H1 (cell line): ENCODE data around the gene ZSCAN30. TPM values are rescaled to one million over a fixed set of nuclear protein-coding genes. Genes with fewer than 3 reads are reported as not detected.

Source experiments
- CTCF ChIA-PET: fragments of 300-600 bp; sonication (Branson Sonifier 250); formaldehyde crosslinking; loops from one replicate; lab custom pipeline; 2021; ENCODE audit not compliant: partially characterized antibody; lab: Charles Lee
- POLR2A ChIA-PET: fragments of 300-600 bp; sonication (Branson Sonifier 250); formaldehyde crosslinking; loops from one replicate; lab custom pipeline; 2021; ENCODE audit warnings: inconsistent platforms; ENCODE audit not compliant: partially characterized antibody; lab: Charles Lee
- DNase-seq, 2 experiments: peaks; one replicate each; pipeline versions ENCODE4 v3.0.0 to v3.0.0-alpha.2; 2010 to 2022; ENCODE audit warnings: low spot score in 2 of 2, low read depth in 1 of 2, mixed read lengths in 1 of 2
- FAIRE-seq: peaks from 2 replicates; lab custom pipeline; 2011; peaks lifted over from hg19 to GRCh38; lab: Jason Lieb, UNC
- H2AFZ ChIP-seq: 2 replicates; pipeline ENCODE4 v1.8.1; 2012; ENCODE audit warnings: low read length, inconsistent platforms
- H2AK5ac ChIP-seq: 2 replicates; pipeline ENCODE4 v1.6.1; 2013; ENCODE audit warnings: low read depth, low read length
- H2BK120ac ChIP-seq: replicated peaks from 2 replicates; pipeline ENCODE3; 2013; ENCODE audit warnings: low read depth, low read length, inconsistent platforms
- H2BK12ac ChIP-seq: 2 replicates; pipeline ENCODE4 v1.6.1; 2013; ENCODE audit warnings: low read depth, low read length
- H2BK15ac ChIP-seq: 2 replicates; pipeline ENCODE4 v1.6.1; 2013; ENCODE audit warnings: low read length
- H2BK20ac ChIP-seq: 2 replicates; pipeline ENCODE4 v1.6.1; 2013; ENCODE audit warnings: low read length
- H2BK5ac ChIP-seq: 2 replicates; pipeline ENCODE4 v1.6.1; 2013; ENCODE audit warnings: low read depth, low read length
- H3K14ac ChIP-seq: 2 replicates; pipeline ENCODE4 v1.6.1; 2013; ENCODE audit warnings: inconsistent platforms; ENCODE audit not compliant: insufficient read length
- H3K18ac ChIP-seq: 2 replicates; pipeline ENCODE4 v1.6.1; 2013; ENCODE audit warnings: low read length; ENCODE audit errors: extremely low read depth
- H3K23ac ChIP-seq: 2 replicates; pipeline ENCODE4 v1.6.1; 2013; ENCODE audit warnings: inconsistent platforms; ENCODE audit not compliant: insufficient read length
- H3K23me2 ChIP-seq: 2 replicates; pipeline ENCODE4 v1.6.1; 2013; ENCODE audit warnings: low read depth, low read length
- H3K27ac ChIP-seq: 2 replicates; pipeline ENCODE4 v1.6.1; 2011; ENCODE audit warnings: low read depth, low read length, inconsistent platforms
- H3K27me3 ChIP-seq, 4 experiments: replicated peaks in 1 of 4; 1 replicate in 1 of 4; 2 replicates in 3 of 4; pipeline versions ENCODE4 v1.6.1 to v1.8.1; 2011 to 2013; ENCODE audit warnings: low read length in 3 of 4, mild to moderate bottlenecking in 3 of 4, inconsistent platforms in 2 of 4, mixed read lengths in 2 of 4, moderate library complexity in 1 of 4; ENCODE audit not compliant: control insufficient read depth in 3 of 4, insufficient read depth in 3 of 4; ENCODE audit errors: extremely low read depth in 1 of 4
- H3K36me3 ChIP-seq, 4 experiments: 2 replicates each; pipeline versions ENCODE4 v1.6.1 to v1.8.1; 2011 to 2013; ENCODE audit warnings: mild to moderate bottlenecking in 4 of 4, low read length in 3 of 4, moderate library complexity in 2 of 4, control low read depth in 1 of 4, inconsistent platforms in 1 of 4; ENCODE audit not compliant: insufficient read depth in 4 of 4, control insufficient read depth in 2 of 4
- H3K4ac ChIP-seq: replicated peaks from 2 replicates; pipeline ENCODE3; 2013; ENCODE audit warnings: low read length, low read depth, mixed read lengths, inconsistent platforms; ENCODE audit not compliant: insufficient read length
- H3K4me1 ChIP-seq, 4 experiments: replicated peaks in 1 of 4; 1 replicate in 1 of 4; 2 replicates in 3 of 4; pipeline versions ENCODE4 v1.6.1 to v1.8.1; 2011 to 2013; ENCODE audit warnings: low read length in 3 of 4, inconsistent platforms in 2 of 4, mixed read lengths in 1 of 4; ENCODE audit not compliant: insufficient read depth in 4 of 4, control insufficient read depth in 3 of 4
- H3K4me2 ChIP-seq, 2 experiments: 2 replicates each; pipeline versions ENCODE4 v1.6.1 to v1.8.1; 2011 to 2013; ENCODE audit warnings: low read depth in 2 of 2, low read length in 2 of 2, control low read depth in 1 of 2, inconsistent platforms in 1 of 2, mild to moderate bottlenecking in 1 of 2; ENCODE audit not compliant: insufficient read depth in 1 of 2
- H3K4me3 ChIP-seq, 4 experiments: fragments of 200-600, 300-600 bp in 1 of 4; sonication (generic), shearing (Covaris generic), sonication (Bioruptor Twin) in 1 of 4; 2 replicates each; pipeline versions ENCODE4 v1.5.1 to v1.8.1; 2011 to 2016; ENCODE audit warnings: low read length in 4 of 4, low read depth in 3 of 4, control low read depth in 2 of 4, inconsistent platforms in 2 of 4, mild to moderate bottlenecking in 2 of 4, mixed read lengths in 1 of 4, moderate library complexity in 1 of 4; ENCODE audit not compliant: insufficient read depth in 2 of 4; ENCODE audit errors: extremely low read depth in 1 of 4
- H3K56ac ChIP-seq: replicated peaks from 2 replicates; pipeline ENCODE3; 2013; ENCODE audit warnings: low read depth, mild to moderate bottlenecking, mixed read lengths, low read length, inconsistent platforms; ENCODE audit not compliant: insufficient read length
- H3K79me1 ChIP-seq: 2 replicates; pipeline ENCODE4 v1.6.1; 2013; ENCODE audit warnings: low read depth, low read length, control low read depth
- H3K79me2 ChIP-seq, 2 experiments: 2 replicates each; pipeline versions ENCODE4 v1.6.1 to v1.8.1; 2012 to 2013; ENCODE audit warnings: low read length in 2 of 2, mild to moderate bottlenecking in 2 of 2, inconsistent platforms in 1 of 2; ENCODE audit not compliant: insufficient read depth in 2 of 2, control insufficient read depth in 1 of 2
- H3K9ac ChIP-seq, 4 experiments: replicated peaks in 1 of 4; 1 replicate in 1 of 4; 2 replicates in 3 of 4; pipeline versions ENCODE4 v1.6.1 to v1.8.1; 2011 to 2013; ENCODE audit warnings: low read depth in 3 of 4, low read length in 3 of 4, control low read depth in 2 of 4, mild to moderate bottlenecking in 2 of 4, moderate library complexity in 2 of 4, inconsistent platforms in 1 of 4; ENCODE audit errors: extremely low read depth in 1 of 4
- H3K9me3 ChIP-seq, 2 experiments: 2 replicates each; pipeline versions ENCODE4 v1.6.1 to v1.8.1; 2012 to 2013; ENCODE audit warnings: mild to moderate bottlenecking in 2 of 2, moderate library complexity in 2 of 2, control low read depth in 1 of 2, inconsistent platforms in 1 of 2, low read depth in 1 of 2, low read length in 1 of 2, mixed read lengths in 1 of 2; ENCODE audit not compliant: insufficient read depth in 2 of 2
- H4K20me1 ChIP-seq, 2 experiments: replicated peaks in 1 of 2; 2 replicates each; pipeline versions ENCODE3 to v1.8.1; 2011 to 2013; ENCODE audit warnings: inconsistent platforms in 2 of 2, low read length in 2 of 2, mild to moderate bottlenecking in 1 of 2; ENCODE audit not compliant: insufficient read depth in 2 of 2, control insufficient read depth in 1 of 2
- H4K5ac ChIP-seq: 2 replicates; pipeline ENCODE4 v1.6.1; 2013; ENCODE audit warnings: low read length, low read depth, mixed read lengths, inconsistent platforms; ENCODE audit not compliant: insufficient read length
- H4K8ac ChIP-seq: 2 replicates; pipeline ENCODE4 v1.8.0; 2013; ENCODE audit warnings: mild to moderate bottlenecking, moderate library complexity, low read length, inconsistent platforms; ENCODE audit not compliant: insufficient read depth; ENCODE audit errors: extremely low read depth
- H4K91ac ChIP-seq: replicated peaks from 2 replicates; pipeline ENCODE3; 2013; ENCODE audit warnings: low read length, mixed read lengths, inconsistent platforms; ENCODE audit not compliant: insufficient read length
- GTF2F1 ChIP-seq: IDR thresholded peaks from 2 replicates; pipeline ENCODE4 v1.6.1; 2012; ENCODE audit warnings: low read depth, low read length, improper control_type of control experiment, borderline replicate concordance
- TAF1 ChIP-seq: IDR thresholded peaks from 2 replicates; pipeline ENCODE4 v1.6.1; 2011; ENCODE audit warnings: mild to moderate bottlenecking, low read depth, low read length
- WGBS, 2 experiments: shearing (Covaris generic) in 1 of 2; methylation state at CpG; one replicate each; pipeline versions ENCODE4 v1.1.6 to v1.1.7; 2013 to 2015; ENCODE audit warnings: low lambda C conversion rate in 2 of 2, mixed read lengths in 2 of 2, inconsistent platforms in 1 of 2, low coverage in 1 of 2, missing lambda C conversion rate in 1 of 2; ENCODE audit not compliant: insufficient replicate concordance in 2 of 2, insufficient coverage in 1 of 2, insufficient read length in 1 of 2; ENCODE audit errors: extremely low coverage in 1 of 2, missing lambda C conversion rate in 1 of 2; 5-methylcytosine and 5-hydroxymethylcytosine counted together
- polyA plus RNA-seq, 7 experiments: library from polyadenylated mRNA; depleted of rRNA in 3 of 7; stranded (reverse) in 5 of 7; unstranded in 2 of 7; fragments of >200 nt in 5 of 7; fragments of 200-250 nt in 2 of 7; gene quantifications; 1 replicate in 5 of 7; 2 replicates in 1 of 7; 4 replicates in 1 of 7; pipeline versions ENCODE4 v1.2.1 to v1.2.3, GENCODE V29; 2011 to 2013; ENCODE audit warnings: missing spikeins in 2 of 7, mixed read lengths in 2 of 7
- total RNA-seq: library from RNA; stranded (reverse); fragmentation: NEBNext Ultra II Directional; extraction: Animal tissue kit (Norgen Biotek cat#: 25700); gene quantifications from 2 replicates; pipeline ENCODE4 v1.2.1, GENCODE V29; 2021
- TF ChIP-seq, protein P1 (sequence below), 3 experiments: IDR thresholded peaks; 1 replicate in 2 of 3; 2 replicates in 1 of 3; pipeline versions ENCODE4 v1.5.1 to v1.6.1; 2011; ENCODE audit warnings: low read length in 3 of 3, mild to moderate bottlenecking in 3 of 3, inconsistent platforms in 2 of 3, low read depth in 1 of 3, moderate library complexity in 1 of 3; ENCODE audit not compliant: insufficient read depth in 1 of 3; ENCODE audit errors: control extremely low read depth in 1 of 3

ZSCAN30 gene
- total and polyA plus RNA-seq, 2 of the 8 experiments (the other 6 are each of a cell fraction or from before 2014, with no cell fraction given), result 4.4 to 10.3 TPM

DNA sequence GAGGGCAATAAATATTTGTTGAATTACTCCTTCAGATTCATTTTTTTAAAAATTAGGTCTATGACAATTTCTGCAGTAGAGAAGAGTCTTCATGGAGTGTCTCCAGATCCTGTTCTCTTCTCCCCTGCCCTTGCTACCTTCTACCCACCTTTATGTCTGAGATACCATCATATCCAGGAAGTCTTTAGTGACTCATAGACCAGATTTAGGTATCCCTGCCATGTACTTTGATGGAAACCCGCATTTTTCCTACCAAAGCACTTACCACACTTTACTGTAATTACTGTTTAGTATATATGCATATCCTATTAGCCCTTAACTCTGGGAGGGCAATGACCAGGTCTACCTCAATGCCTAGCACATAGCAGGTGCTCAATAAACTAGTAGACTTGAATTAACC, 37.6 kb downstream of the ZSCAN30 start:
- Histone ChIP-seq H3K4me3 (no peak overlapping the region), H3K27me3 (no peaks in the 10 kb centered on the region), H4K8ac (no peak overlapping the region), H3K4me1 (no peaks in the 10 kb centered on the region), H3K14ac (no peak overlapping the region), H3K23me2 (no peaks in the 10 kb centered on the region), H2AFZ (no peak overlapping the region), H3K4ac (no peak overlapping the region), H3K9me3 (peaks cover 0 to 4% of the 10 kb centered on the region in 2 experiments; a peak in 1 of 4 replicates), H2AK5ac (no peak overlapping the region), H3K27ac (no peak overlapping the region), H3K56ac (no peak overlapping the region), H3K4me2 (no peak overlapping the region), H3K18ac (no peak overlapping the region), H2BK5ac (no peak overlapping the region), H3K79me2 (no peaks in the 10 kb centered on the region), H4K5ac (no peak overlapping the region), H4K91ac (no peak overlapping the region), H4K20me1 (no peaks in the 10 kb centered on the region), H2BK12ac (no peak overlapping the region), H3K23ac (no peak overlapping the region), H3K36me3 (peaks cover 3 to 44% (median 25%) of the 10 kb centered on the region in 4 experiments; a peak in 6 of 8 replicates), H3K9ac (no peak overlapping the region), H2BK15ac (no peak overlapping the region), H2BK120ac (no peak overlapping the region), H2BK20ac (no peak overlapping the region), H3K79me1 (no peaks in the 10 kb centered on the region; the same call in 1 of the 2 replicates)
- CTCF ChIA-PET, result no interaction called here
- WGBS, 2 experiments, result 96% methylated on average over 1 of the region's 1 CpG; no CpG with 5 or more reads in 1 of the 2 experiments
- TF ChIP-seq TAF1 (no peak), GTF2F1 (no peak)
- TF ChIP-seq, protein P1, sequence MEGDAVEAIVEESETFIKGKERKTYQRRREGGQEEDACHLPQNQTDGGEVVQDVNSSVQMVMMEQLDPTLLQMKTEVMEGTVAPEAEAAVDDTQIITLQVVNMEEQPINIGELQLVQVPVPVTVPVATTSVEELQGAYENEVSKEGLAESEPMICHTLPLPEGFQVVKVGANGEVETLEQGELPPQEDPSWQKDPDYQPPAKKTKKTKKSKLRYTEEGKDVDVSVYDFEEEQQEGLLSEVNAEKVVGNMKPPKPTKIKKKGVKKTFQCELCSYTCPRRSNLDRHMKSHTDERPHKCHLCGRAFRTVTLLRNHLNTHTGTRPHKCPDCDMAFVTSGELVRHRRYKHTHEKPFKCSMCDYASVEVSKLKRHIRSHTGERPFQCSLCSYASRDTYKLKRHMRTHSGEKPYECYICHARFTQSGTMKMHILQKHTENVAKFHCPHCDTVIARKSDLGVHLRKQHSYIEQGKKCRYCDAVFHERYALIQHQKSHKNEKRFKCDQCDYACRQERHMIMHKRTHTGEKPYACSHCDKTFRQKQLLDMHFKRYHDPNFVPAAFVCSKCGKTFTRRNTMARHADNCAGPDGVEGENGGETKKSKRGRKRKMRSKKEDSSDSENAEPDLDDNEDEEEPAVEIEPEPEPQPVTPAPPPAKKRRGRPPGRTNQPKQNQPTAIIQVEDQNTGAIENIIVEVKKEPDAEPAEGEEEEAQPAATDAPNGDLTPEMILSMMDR (IDR thresholded peaks at IDR 0.05; ENCODE audit: control extremely low read depth in 1 of 3, insufficient read depth in 1 of 3, low read depth in 1 of 3, low read length in 3 of 3), result no peak
- DNase-seq (no peak), FAIRE-seq (no peak)
- POLR2A ChIA-PET, result interaction anchor here (1.2 to 2.5 kb wide), 3 partner anchors 10 to 14 kb away, joined by 3 to 10 read pairs (median 8); partner anchors contain the start of gene ZNF397
